ENCODE measurements around the gene LMTK2.

- TF ChIP-seq, protein P1, sequence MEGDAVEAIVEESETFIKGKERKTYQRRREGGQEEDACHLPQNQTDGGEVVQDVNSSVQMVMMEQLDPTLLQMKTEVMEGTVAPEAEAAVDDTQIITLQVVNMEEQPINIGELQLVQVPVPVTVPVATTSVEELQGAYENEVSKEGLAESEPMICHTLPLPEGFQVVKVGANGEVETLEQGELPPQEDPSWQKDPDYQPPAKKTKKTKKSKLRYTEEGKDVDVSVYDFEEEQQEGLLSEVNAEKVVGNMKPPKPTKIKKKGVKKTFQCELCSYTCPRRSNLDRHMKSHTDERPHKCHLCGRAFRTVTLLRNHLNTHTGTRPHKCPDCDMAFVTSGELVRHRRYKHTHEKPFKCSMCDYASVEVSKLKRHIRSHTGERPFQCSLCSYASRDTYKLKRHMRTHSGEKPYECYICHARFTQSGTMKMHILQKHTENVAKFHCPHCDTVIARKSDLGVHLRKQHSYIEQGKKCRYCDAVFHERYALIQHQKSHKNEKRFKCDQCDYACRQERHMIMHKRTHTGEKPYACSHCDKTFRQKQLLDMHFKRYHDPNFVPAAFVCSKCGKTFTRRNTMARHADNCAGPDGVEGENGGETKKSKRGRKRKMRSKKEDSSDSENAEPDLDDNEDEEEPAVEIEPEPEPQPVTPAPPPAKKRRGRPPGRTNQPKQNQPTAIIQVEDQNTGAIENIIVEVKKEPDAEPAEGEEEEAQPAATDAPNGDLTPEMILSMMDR (conservative IDR thresholded peaks at IDR 0.05 in 1 of 2, IDR thresholded peaks at IDR 0.05 in 1 of 2; ENCODE audit: low read depth in 1 of 2, low read length in 2 of 2): no peak
- TF ChIP-seq EZH2 (IDR thresholded peaks at IDR 0.05; ENCODE audit: low read length, missing control alignments): no peak
These were observed 42.4 kb upstream of the LMTK2 start for GRCh38 chr7:98064233-98064632.

Data from fibroblast of lung (primary cell).